Measurements from ENCODE around the gene CD2AP.
"Not testable (repeated sequence)": the region's sequence is repeated elsewhere in the genome, so short reads cannot be mapped to it uniquely, and the experiment has no call there.

CD2AP gene

GRCh38 chr6:47464052-47464451 lies 13.5 kb upstream of the CD2AP start:
- DNase-seq (ENCODE audit: low spot score), result no peak

DNA sequence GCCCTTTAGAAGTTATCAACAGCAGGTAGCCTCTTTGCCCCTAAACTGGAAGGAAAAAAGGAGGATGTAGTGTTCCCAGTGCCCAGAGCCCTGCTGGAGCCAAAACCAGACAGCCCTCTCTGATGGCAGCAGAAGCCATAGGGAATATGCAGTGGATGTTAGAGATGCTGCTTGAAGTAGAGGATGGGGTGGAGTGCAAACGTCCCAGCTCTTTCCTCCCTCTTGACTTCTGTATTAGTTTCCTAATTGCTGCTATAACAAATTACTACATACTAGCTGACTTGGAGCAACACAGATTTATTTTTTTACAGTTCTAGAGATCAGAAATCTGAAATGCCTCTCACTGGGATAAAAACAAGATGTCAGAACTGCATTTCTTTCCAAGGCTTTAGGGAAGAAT lies 12.5 kb upstream of the CD2AP start:
- DNase-seq (ENCODE audit: low spot score), result no peak

DNA sequence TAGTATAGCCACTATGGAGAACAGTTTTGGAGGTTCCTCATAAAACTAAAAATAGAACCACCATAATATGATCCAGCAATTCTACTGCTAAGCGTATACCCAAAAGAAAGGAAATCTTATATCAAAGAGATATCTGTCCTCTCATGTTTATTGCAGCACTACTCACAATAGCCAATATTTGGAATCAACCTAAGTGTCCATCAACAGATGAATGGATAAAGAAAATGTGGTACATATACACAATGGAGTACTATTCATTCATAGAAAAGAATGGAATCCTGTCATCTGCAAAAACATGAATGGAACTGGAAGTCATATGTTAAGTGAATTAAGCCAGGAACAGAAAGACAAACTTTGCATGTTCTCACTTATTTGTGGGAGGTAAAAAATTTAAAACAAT lies 5.7 kb upstream of the CD2AP start:
- no peak for DNase-seq (ENCODE audit: low spot score)

GRCh38 chr6:47473791-47474346 lies 3.7 kb upstream of the CD2AP start:
- DNase-seq (ENCODE audit: low spot score), result no peak

GRCh38 chr6:47475319-47475816 lies 2.2 kb upstream of the CD2AP start:
- DNase-seq (ENCODE audit: low spot score), result no peak

- DNase-seq (ENCODE audit: low spot score), result no peak
Observed at GRCh38 chr6:47476781-47477496, 650 bp upstream of the CD2AP start.

DNA sequence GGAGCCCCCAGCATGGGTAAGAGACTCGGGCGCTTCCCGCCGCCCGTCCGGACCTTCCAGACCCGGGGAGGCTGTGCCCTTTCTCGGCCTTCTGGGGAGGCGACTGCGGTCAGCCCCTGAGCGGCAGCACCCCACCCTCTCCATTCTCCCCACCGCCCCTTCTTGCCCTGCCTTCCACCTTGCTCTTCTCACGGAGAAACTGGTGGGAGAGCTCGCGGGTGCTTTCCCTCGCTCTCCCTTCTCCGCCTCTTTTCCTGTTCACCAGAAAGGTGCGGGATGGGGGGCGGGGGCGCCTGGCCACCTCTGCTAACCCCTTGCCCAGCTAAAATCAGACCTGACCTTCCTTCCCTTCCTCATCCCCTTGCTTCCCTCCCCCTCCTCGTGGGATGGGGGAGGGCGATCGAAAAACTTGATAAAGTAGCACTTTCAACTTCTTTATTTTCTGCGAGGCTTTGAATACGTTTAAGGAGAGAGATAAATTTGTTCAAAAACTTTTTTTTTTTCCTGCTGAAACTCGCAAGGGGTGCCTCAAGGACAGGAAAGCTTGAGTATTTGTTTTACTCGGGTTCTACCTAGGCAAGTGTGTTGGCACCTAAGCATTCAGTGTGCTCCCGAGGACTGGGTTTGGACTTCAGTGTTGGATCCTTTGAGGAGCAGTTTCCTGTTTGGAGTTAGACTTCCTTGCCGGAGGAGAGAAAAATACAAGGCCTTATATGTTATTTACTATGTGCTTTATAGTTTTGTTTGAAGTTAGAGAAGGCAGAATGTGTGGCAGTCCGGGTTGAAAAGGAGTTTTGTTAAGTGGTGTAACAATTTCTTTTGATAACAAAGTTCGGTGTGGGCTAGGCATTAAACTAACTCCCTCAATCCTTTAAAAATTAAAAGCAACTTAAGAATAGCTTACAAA lies 897 bp downstream of the CD2AP start:
- DNase-seq (ENCODE audit: low spot score), result no peak

DNA sequence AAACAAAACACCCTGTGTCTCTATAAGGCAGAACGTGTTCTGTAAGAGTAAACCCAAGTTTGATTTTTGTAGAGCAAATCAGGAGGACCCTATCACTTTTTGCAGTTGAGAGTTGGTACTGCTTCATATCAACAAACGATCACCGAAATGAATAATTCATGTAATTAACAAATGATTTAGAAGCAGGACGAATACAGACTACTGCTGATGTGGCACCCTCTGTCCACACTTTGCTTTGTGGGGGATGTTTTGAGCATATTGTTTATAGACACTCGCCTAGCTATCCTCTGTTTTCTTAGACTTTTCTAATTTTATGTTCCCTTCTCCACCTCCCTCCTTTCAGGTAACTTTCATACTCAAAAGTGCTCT lies 1.5 kb downstream of the CD2AP start:
- DNase-seq (ENCODE audit: low spot score), result peak; percentile 19

DNA sequence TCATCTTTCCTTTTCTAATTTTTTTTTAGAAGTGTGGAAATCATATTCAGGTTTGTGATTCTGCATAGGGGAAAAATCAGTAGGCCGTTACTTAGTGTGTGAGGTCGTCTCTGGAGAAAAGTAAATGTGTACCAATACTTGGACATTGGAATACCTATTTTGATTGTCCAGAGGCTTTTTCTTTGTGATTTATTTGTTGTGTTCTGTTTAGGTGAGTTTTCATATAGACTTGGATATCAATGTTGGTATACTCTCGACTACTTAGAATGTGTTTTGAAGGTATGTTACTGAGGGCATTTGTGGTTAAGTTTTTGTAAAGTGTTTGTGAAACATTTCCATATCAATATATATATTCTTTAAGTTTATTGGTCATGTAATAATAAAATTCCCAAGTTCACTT lies 2.3 kb downstream of the CD2AP start:
- DNase-seq (ENCODE audit: low spot score), result no peak

GRCh38 chr6:47481213-47481612 lies 3.6 kb downstream of the CD2AP start:
- not testable (repeated sequence) for DNase-seq (ENCODE audit: low spot score)

DNA sequence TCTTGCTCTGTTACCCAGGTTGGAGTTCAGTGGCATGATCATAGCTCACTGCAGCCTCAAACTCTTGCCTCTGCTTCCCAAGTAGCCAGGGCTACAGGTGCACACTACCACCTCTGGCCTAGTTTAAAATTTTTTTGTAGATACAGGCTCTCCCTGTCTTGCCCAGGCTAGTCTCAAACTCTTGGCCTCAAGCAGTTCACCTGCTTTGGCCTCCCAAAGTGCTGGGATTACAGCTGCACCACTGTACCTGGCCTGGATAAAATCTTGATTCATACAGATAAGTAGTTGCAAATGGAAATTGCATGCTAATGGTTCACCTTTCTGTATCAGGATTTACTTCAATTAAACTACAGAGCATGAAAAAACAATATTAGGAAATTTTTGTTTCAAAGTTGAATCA lies 4.2 kb downstream of the CD2AP start:
- no peak for DNase-seq (ENCODE audit: low spot score)

DNA sequence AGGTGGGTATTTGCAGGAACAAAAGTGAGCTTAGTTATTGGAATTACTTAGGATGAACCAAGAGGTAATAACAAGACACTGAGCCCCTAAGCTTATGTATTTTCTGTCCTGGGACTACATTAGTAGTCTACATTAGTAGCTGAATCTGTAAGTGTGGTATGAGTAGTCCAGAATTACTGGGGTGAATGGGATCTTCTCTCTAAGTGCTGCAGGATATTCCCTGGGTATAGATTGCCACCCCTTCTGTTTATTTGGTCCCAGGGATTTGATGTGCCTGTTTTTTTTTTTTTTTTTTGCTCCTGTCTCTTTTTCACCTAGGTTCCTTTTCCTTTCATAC lies 5.9 kb downstream of the CD2AP start:
- DNase-seq (ENCODE audit: low spot score), result no peak

GRCh38 chr6:47483853-47484546 lies 6.4 kb downstream of the CD2AP start:
- DNase-seq (ENCODE audit: low spot score), result no peak

DNA sequence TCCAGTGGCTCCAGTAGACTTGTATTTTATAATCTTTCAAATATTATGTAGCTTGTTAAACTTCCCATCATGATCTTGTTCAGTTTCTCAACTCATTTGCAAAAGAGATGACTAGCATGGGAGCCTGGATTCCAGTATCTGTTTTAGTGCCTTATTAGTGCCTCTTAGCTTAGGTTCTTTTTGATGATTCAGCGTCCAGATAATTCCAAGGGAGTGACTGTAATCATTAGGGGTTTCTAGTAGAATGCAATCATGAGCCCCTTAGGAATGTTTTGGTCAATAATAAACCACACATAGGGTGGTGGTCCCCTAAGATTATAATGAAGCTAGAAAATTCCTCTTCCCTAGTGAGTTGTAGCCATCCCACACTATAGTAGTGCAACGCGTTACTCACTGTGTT lies 7.0 kb downstream of the CD2AP start:
- no peak for DNase-seq (ENCODE audit: low spot score)

DNA sequence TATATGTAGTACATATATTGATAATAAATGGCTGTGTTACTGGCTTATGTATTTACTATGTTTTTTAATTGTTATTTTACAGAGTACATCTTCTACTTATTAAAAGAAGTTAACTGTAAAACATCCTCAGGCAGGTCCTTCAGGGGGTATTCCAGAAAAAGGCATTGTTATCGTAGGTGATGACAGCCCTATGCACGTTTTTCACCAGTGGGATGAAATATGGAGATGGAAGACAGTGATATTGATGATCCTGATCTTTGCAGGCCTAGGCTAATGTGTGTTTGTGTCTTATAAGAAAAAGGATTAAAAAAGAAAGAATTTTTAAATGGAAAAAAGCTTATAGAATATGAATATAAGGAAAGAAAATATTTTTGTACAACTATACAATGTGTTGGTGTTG lies 7.5 kb downstream of the CD2AP start:
- no peak for DNase-seq (ENCODE audit: low spot score)

DNA sequence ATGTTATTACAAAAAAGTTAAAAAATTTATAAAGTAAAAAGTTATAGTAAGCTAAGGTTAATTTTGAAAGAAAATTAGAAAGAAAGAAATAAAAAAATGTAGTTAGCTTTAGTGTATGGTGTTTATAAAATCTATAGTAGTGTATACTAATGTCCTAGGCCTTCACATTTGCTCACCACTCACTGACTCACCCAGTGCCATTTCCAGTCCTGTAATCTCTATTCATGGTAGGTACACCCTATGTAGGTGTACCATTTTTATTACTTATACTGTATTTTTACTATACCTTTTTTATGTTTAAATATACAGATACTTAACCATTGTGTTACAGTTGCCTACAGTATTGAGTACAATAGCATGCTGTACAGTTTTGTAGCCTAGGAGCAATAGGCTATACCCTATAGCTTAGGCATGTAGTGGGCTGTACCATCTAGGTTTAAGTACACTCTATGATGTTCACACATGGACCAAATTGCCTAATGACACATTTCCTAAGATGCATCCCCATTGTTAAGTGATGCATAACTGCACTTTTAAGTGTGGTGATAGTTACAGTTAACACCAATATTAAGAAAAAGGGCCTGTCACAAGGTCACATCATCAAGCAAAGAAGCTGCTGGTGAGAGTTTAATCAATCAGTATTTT lies 8.0 kb downstream of the CD2AP start:
- no peak for DNase-seq (ENCODE audit: low spot score)

DNA sequence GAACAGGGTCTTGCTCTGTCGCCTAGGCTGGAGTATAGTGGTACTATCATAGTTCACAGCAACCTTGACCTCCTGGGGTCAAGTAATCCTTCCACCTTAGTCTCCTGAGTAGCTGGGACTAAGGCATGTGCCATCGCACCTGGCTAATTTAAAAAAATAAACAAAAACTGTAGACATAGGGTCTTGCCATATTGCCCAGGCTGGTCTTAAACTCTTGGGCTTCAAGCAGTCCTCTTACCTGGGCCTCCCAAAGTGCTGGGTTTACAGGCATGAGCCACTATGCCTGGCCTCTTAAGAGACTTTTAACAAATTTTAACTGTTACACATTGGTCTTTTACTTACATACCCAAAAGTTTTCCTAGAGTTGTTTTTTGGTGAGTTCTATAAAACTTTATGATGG lies 12.4 kb downstream of the CD2AP start:
- DNase-seq (ENCODE audit: low spot score), result no peak

DNA sequence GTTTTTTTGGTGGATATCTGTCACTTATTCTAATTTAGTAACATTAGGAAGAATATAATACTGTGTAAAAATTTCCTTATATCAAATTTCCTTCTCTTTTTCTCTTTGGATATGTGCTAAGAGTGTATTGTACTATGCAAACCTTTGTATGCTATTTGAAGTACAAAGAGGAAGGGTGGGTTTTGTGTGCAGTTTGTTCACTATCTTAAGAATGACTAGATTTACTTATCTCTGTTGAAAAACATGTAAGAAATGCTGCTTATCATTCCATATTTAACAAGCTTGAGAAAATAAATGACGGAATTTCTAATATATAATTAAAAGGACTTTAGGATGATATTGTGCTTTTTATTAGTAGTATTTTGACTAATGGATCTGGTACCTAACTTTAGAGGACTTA lies 13.1 kb downstream of the CD2AP start:
- DNase-seq (ENCODE audit: low spot score), result no peak

DNA sequence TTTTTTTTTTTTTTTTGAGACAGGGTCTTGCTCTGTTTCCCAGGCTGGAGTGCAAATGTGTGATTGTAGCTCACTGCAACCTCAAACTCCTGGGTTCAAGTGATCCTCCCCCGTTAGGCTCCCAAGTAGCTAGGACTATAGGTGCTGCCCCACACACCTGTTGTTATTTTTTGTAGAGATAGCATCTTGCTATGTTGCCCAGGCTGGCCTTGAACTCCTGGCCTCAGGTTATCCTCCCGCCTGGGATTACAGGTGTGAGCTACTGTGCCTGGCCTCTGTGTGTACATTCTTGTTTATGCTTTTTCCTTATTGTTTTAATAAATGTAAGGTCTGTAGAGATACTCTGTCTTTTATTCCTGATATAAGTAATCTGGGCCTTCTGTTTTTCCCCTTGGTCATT lies 14.8 kb downstream of the CD2AP start:
- DNase-seq (ENCODE audit: low spot score), result no peak

- DNase-seq (ENCODE audit: low spot score), result no peak
Observed at GRCh38 chr6:47495207-47495606, 17.6 kb downstream of the CD2AP start.

- no peak for DNase-seq (ENCODE audit: low spot score)
Observed at GRCh38 chr6:47495954-47496545, 18.5 kb downstream of the CD2AP start.
